ENCODE data around the gene ANKRD24.
"Not testable (repeated sequence)": the region's sequence is repeated elsewhere in the genome, so short reads cannot be mapped to it uniquely, and the experiment has no call there.

The ANKRD24 gene

DNA sequence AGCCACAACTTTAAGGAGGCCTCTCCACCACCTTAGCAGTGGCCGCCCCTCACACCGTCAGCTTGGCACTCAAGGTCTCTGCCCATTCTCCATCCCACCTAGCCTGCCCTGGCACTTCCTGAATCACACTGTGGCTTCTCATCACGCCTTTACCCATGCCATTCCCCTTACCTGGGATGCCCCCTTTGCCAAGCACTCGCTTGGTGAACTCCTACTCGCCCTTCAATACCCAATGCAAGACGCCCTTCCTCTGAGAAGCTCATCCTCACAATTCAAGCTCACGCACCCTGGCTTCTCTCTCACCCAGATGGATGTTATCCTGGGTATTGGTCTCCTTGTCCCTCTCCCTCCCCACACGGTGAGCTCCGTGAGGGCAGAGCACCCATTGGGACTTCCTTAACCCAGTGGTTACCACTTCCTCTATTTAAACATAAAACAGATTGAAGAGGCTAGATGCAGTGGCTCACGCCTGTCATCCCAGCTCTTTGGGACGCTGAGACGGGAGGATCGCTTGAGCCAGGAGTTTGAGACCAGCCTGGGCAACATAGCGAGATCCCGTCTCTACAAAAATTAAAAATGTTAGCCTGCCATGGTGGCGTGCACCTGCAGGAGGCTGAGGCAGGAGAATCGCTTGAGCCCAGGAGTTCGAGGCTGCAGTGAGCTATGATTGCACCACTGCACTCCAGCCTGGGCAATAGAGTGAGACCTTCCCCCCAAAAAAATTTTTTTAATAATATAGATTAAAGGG lies 83.9 kb downstream of the ANKRD24 start:
- no peak for DNase-seq (ENCODE audit: low read depth)
- no peak overlapping the region for H3K4me3 ChIP-seq (replicated peaks; ENCODE audit: low read depth, low read length)
- TF ChIP-seq CTCF (IDR thresholded peaks at IDR 0.05; ENCODE audit: low read length, missing control alignments), result no peak

DNA sequence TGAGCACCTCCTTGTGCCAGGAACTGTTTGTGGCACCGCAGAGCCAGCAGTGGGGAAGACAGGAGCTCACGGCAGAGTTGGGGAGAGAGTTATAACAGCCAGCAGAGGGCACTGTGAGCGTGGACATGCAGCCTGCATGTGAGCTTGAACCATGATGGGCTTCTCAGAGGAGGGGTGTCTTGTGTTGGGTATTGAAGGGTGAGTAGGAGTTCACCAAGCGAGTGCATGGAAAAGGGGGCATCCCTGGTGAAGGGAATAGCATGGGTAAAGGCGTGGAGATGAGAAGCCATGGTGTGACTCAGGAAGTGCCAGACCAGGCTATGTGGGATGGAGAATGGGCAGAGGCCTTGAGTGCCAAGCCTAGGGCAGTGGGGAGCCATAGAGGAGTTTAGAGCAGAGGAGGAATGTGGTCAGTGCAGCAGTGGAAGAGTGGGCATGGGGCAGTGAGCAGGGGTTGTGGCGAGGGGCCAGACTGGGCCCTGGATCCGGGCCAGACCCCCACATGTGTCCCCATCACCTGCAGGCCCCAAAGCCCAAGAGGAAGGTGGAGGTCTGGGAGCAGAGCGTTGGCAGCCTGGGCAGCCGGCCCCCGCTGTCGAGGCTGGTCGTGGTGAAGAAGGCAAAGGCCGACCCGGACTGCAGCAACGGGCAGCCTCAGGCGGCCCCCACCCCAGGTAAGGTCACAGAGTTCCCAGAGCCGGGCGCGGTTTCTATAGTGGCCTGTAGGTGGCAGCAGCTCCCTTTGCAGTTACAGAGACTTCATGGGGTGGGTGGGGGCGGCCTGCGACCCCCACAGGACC lies 84.8 kb downstream of the ANKRD24 start:
- DNase-seq (ENCODE audit: low read depth), result peak; percentile 57
- peak; percentile 60 for TF ChIP-seq CTCF (IDR thresholded peaks at IDR 0.05; ENCODE audit: low read length, missing control alignments)
- H3K4me3 ChIP-seq (replicated peaks; ENCODE audit: low read depth, low read length), result no peak overlapping the region

GRCh38 chr19:4267901-4268815 lies 85.7 kb downstream of the ANKRD24 start:
- no peak for DNase-seq (ENCODE audit: low read depth)
- H3K4me3 ChIP-seq (replicated peaks; ENCODE audit: low read depth, low read length), result no peak overlapping the region
- TF ChIP-seq CTCF (IDR thresholded peaks at IDR 0.05; ENCODE audit: low read length, missing control alignments), result no peak

- no peak for DNase-seq (ENCODE audit: low read depth)
- H3K4me3 ChIP-seq (replicated peaks; ENCODE audit: low read depth, low read length), result no peak overlapping the region
- TF ChIP-seq CTCF (IDR thresholded peaks at IDR 0.05; ENCODE audit: low read length, missing control alignments), result no peak
These were observed 86.4 kb downstream of the ANKRD24 start for GRCh38 chr19:4268816-4269430.

GRCh38 chr19:4272894-4273293 lies 90.4 kb downstream of the ANKRD24 start:
- no peak overlapping the region for H3K4me3 ChIP-seq (replicated peaks; ENCODE audit: low read depth, low read length)
- TF ChIP-seq CTCF (IDR thresholded peaks at IDR 0.05; ENCODE audit: low read length, missing control alignments), result no peak
- DNase-seq (ENCODE audit: low read depth), result no peak

GRCh38 chr19:4274321-4274686 lies 91.8 kb downstream of the ANKRD24 start:
- H3K4me3 ChIP-seq (replicated peaks; ENCODE audit: low read depth, low read length); DNase-seq (ENCODE audit: low read depth): not testable (repeated sequence)
